ENCODE results near the gene LYRM1. TPM values are rescaled to one million over a fixed set of nuclear protein-coding genes. Genes with fewer than 3 reads are reported as not detected.

The LYRM1 gene
- total RNA-seq, 1 donor from 2014 or later, result 31.7 TPM

- Mint-ChIP-seq H3K27ac (no peak overlapping the region), H3K36me3 (no peaks in the 10 kb centered on the region), H3K4me1 (ENCODE audit: unreplicated experiment) (peaks cover 23% of the 10 kb centered on the region), H3K9me3 (no peaks in the 10 kb centered on the region), H3K27me3 (no peaks in the 10 kb centered on the region), H3K4me3 (no peak overlapping the region)
- TF ChIP-seq CTCF (conservative IDR thresholded peaks at IDR 0.05), result no peak
- no peak for DNase-seq (ENCODE audit: extremely low spot score, unreplicated experiment)
Measured at GRCh38 chr16:20873331-20873730, 27.2 kb upstream of the LYRM1 start.

DNA sequence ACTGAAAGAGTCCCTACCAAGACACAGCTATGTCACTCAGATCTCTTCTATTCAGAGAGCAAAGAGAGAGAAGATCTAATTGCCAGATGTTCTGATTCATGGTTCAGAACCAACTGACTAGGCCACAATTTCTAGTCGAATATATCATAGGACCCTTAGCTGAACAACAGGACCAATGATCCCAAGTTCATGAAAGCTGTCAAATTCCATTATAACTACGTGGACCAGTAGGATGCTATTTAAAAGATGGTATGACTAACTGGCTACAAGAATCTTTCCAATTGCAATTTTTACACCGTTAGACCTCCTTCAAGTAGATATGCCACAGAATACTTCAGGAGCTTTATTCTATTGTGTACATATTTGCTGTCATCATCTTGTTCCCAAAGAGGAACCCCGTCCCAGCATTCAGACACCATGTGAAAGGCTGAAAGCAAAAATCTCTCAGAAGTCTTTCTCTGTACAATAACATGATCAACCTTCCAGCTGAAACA, 26.4 kb upstream of the LYRM1 start:
- H3K27ac Mint-ChIP-seq, result no peak overlapping the region
- H3K9me3 Mint-ChIP-seq, result no peaks in the 10 kb centered on the region
- no peak overlapping the region for H3K4me3 Mint-ChIP-seq
- no peak for TF ChIP-seq CTCF (conservative IDR thresholded peaks at IDR 0.05)
- H3K27me3 Mint-ChIP-seq, result no peaks in the 10 kb centered on the region
- DNase-seq (ENCODE audit: extremely low spot score, unreplicated experiment), result no peak
- H3K4me1 Mint-ChIP-seq (ENCODE audit: unreplicated experiment), result peaks cover 31% of the 10 kb centered on the region
- H3K36me3 Mint-ChIP-seq, result no peaks in the 10 kb centered on the region

DNA sequence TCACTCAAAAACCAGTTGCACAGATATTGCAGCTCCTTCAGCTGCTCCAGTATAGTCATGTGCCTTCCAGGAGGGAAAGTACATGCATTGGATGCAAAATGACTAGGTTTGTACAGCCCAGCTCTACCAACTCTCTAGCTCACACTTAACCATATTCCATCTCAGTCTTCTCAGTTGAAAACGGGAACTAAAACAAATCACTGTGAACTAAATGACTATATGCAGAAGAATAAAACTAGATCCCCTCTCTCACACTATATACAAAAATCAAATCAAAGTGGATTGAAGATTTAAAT, 25.3 kb upstream of the LYRM1 start:
- TF ChIP-seq CTCF (conservative IDR thresholded peaks at IDR 0.05), result no peak
- Mint-ChIP-seq H3K27me3 (no peaks in the 10 kb centered on the region), H3K27ac (no peak overlapping the region), H3K36me3 (no peaks in the 10 kb centered on the region), H3K4me1 (ENCODE audit: unreplicated experiment) (peaks cover 35% of the 10 kb centered on the region), H3K9me3 (no peaks in the 10 kb centered on the region), H3K4me3 (no peak overlapping the region)
- no peak for DNase-seq (ENCODE audit: extremely low spot score, unreplicated experiment)

- H3K27me3 Mint-ChIP-seq, result no peaks in the 10 kb centered on the region
- H3K4me3 Mint-ChIP-seq, result no peak overlapping the region
- peaks cover 19% of the 10 kb centered on the region for H3K4me1 Mint-ChIP-seq (ENCODE audit: unreplicated experiment)
- peaks cover 3% of the 10 kb centered on the region for H3K36me3 Mint-ChIP-seq
- peak overlapping the region; percentile 37 for H3K27ac Mint-ChIP-seq
- DNase-seq (ENCODE audit: extremely low spot score, unreplicated experiment), result no peak
- no peak for TF ChIP-seq CTCF (conservative IDR thresholded peaks at IDR 0.05)
- no peaks in the 10 kb centered on the region for H3K9me3 Mint-ChIP-seq
Measured at GRCh38 chr16:20878682-20879147, 21.9 kb upstream of the LYRM1 start.

- DNase-seq (ENCODE audit: extremely low spot score, unreplicated experiment), result no peak
- Mint-ChIP-seq H3K9me3 (no peaks in the 10 kb centered on the region), H3K36me3 (peaks cover 9% of the 10 kb centered on the region), H3K27ac (peak overlapping the region; percentile 37), H3K4me1 (ENCODE audit: unreplicated experiment) (peaks cover 25% of the 10 kb centered on the region), H3K27me3 (no peaks in the 10 kb centered on the region), H3K4me3 (no peak overlapping the region)
- no peak for TF ChIP-seq CTCF (conservative IDR thresholded peaks at IDR 0.05)
Measured at GRCh38 chr16:20879175-20880040, 21.2 kb upstream of the LYRM1 start.

Measured in type B pancreatic cell (in vitro differentiated cells).